OCI-LY1 (cell line): Measurements from ENCODE around the gene WFDC5.

Experiments
- H2AFZ ChIP-seq: fragments of 200-600 bp; sonication (generic), shearing (Covaris generic); 2 replicates; pipeline ENCODE4 v1.6.0; 2014; ENCODE audit warnings: antibody characterized with exemption, mild to moderate bottlenecking, low read length
- H3F3A ChIP-seq: fragments of 200-600 bp; sonication (generic), shearing (Covaris generic); 2 replicates; pipeline ENCODE4 v1.6.0; 2014; ENCODE audit warnings: mild to moderate bottlenecking, antibody characterized with exemption, low read length, moderate library complexity; ENCODE audit not compliant: insufficient read depth
- H3K27ac ChIP-seq: fragments of 200-600 bp; sonication (generic); 2 replicates; pipeline ENCODE4 v1.5.1; 2014; ENCODE audit warnings: low read length, mixed run types, mild to moderate bottlenecking, low read depth; ENCODE audit not compliant: poor library complexity, severe bottlenecking
- H3K27me3 ChIP-seq: fragments of 200-600 bp; sonication (generic); 2 replicates; pipeline ENCODE4 v1.6.0; 2014; ENCODE audit warnings: antibody characterized with exemption, mild to moderate bottlenecking, low read length, moderate library complexity; ENCODE audit not compliant: insufficient read depth
- H3K36me3 ChIP-seq: fragments of 200-600 bp; sonication (generic); 2 replicates; pipeline ENCODE4 v1.6.1; 2014; ENCODE audit warnings: mild to moderate bottlenecking, antibody characterized with exemption, low read length, moderate library complexity, mixed read lengths; ENCODE audit not compliant: insufficient read depth
- H3K4me1 ChIP-seq: fragments of 200-600 bp; sonication (generic); 2 replicates; pipeline ENCODE4 v1.5.1; 2014; ENCODE audit warnings: mild to moderate bottlenecking, low read length, moderate library complexity; ENCODE audit not compliant: insufficient read depth, severe bottlenecking
- H3K4me2 ChIP-seq: fragments of 200-600 bp; sonication (generic), shearing (Covaris generic); 2 replicates; pipeline ENCODE4 v1.6.1; 2014; ENCODE audit warnings: low read length
- H3K4me3 ChIP-seq: fragments of 200-600 bp; sonication (generic); 2 replicates; pipeline ENCODE4 v1.5.1; 2014; ENCODE audit warnings: low read length, low read depth, mild to moderate bottlenecking, mixed read lengths; ENCODE audit not compliant: poor library complexity, severe bottlenecking
- H3K79me2 ChIP-seq: fragments of 200-600 bp; shearing (Covaris generic); 2 replicates; pipeline ENCODE4 v1.6.1; 2016; ENCODE audit warnings: mixed run types, low read length, mixed read lengths; ENCODE audit not compliant: insufficient read depth
- H3K9ac ChIP-seq: fragments of 200-600 bp; sonication (generic), shearing (Covaris generic); 2 replicates; pipeline ENCODE4 v1.6.1; 2014; ENCODE audit warnings: mild to moderate bottlenecking, low read length, mixed read lengths
- H3K9me2 ChIP-seq: fragments of 200-600 bp; sonication (generic), shearing (Covaris generic); 2 replicates; pipeline ENCODE4 v1.6.1; 2014; ENCODE audit warnings: low read depth, mild to moderate bottlenecking, low read length, mixed read lengths
- H3K9me3 ChIP-seq: fragments of 200-600 bp; shearing (Covaris generic); 2 replicates; pipeline ENCODE4 v1.6.1; 2014; ENCODE audit warnings: low read length, mixed read lengths
- H4K20me1 ChIP-seq: fragments of 200-600 bp; sonication (generic), shearing (Covaris generic); 2 replicates; pipeline ENCODE4 v1.6.0; 2016; ENCODE audit warnings: mild to moderate bottlenecking, low read length; ENCODE audit not compliant: insufficient read depth
- CTCF ChIP-seq: fragments of 200-600 bp; sonication (generic), shearing (Covaris generic); IDR thresholded peaks from 2 replicates; pipeline ENCODE4 v1.5.1; 2017; ENCODE audit warnings: mild to moderate bottlenecking, antibody characterized with exemption, low read length, moderate library complexity, mixed read lengths
- EZH2 ChIP-seq: fragments of 200-600 bp; sonication (generic), shearing (Covaris generic); IDR thresholded peaks from 2 replicates; pipeline ENCODE4 v1.8.0; 2017; ENCODE audit warnings: borderline replicate concordance, mixed run types, mild to moderate bottlenecking, antibody characterized with exemption, low read length, moderate library complexity, mixed read lengths

The WFDC5 gene

GRCh38 chr20:45114465-45115385 lies at the start of gene WFDC5:
Gene WFDC5, minus strand, starts transcription at chr20:45115174. Its CDS starts 91 bp downstream, at chr20:45115083.
- H2AFZ ChIP-seq = no peak within 1 kb of the TSS
- no peaks in the 10 kb centered on the region for H3K4me1 ChIP-seq
- no peaks in the 10 kb centered on the region for H3K9me3 ChIP-seq
- H3K9me2 ChIP-seq = no peaks in the 10 kb centered on the region
- H3F3A ChIP-seq = no peaks in the 10 kb centered on the region
- no peaks in the 10 kb centered on the region for H3K36me3 ChIP-seq
- H4K20me1 ChIP-seq = no peaks in the 10 kb centered on the region
- H3K4me3 ChIP-seq = no peak within 1 kb of the TSS
- H3K9ac ChIP-seq = no peak within 1 kb of the TSS
- no peak within 1 kb of the TSS for H3K4me2 ChIP-seq
- no peaks in the 10 kb centered on the region for H3K27me3 ChIP-seq
- TF ChIP-seq EZH2 = no peak
- TF ChIP-seq CTCF = no peak
- no peak within 1 kb of the TSS for H3K27ac ChIP-seq
- H3K79me2 ChIP-seq = no peaks in the 10 kb centered on the region

- Histone ChIP-seq H3K9me2 (no peaks in the 10 kb centered on the region), H3K4me3 (no peak overlapping the region), H3K9me3 (peaks cover 3% of the 10 kb centered on the region; the same call in 1 of the 2 replicates), H3F3A (no peaks in the 10 kb centered on the region), H3K4me1 (no peaks in the 10 kb centered on the region), H3K27me3 (no peaks in the 10 kb centered on the region), H3K27ac (no peak overlapping the region), H4K20me1 (no peaks in the 10 kb centered on the region), H3K9ac (no peak overlapping the region), H3K36me3 (no peaks in the 10 kb centered on the region), H3K79me2 (no peaks in the 10 kb centered on the region), H2AFZ (no peak overlapping the region), H3K4me2 (no peak overlapping the region)
- no peak for TF ChIP-seq EZH2
- TF ChIP-seq CTCF = no peak
Observed at GRCh38 chr20:45163083-45163803, 48.3 kb upstream of the WFDC5 start.

GRCh38 chr20:45157962-45158361 lies 43.0 kb upstream of the WFDC5 start:
- Histone ChIP-seq H3K4me1 (no peaks in the 10 kb centered on the region), H3K9ac (no peak overlapping the region), H3K9me2 (no peaks in the 10 kb centered on the region), H3K4me3 (no peak overlapping the region), H4K20me1 (no peaks in the 10 kb centered on the region), H3K27me3 (0 out of 2 replicates have a peak, but pooled peaks cover 2% of the 10 kb centered on the region), H3K36me3 (no peaks in the 10 kb centered on the region), H3K79me2 (no peaks in the 10 kb centered on the region), H3K27ac (no peak overlapping the region), H2AFZ (no peak overlapping the region), H3K9me3 (peaks cover 3% of the 10 kb centered on the region; the same call in 1 of the 2 replicates), H3F3A (no peaks in the 10 kb centered on the region), H3K4me2 (no peak overlapping the region)
- no peak for TF ChIP-seq CTCF
- no peak for TF ChIP-seq EZH2
